ENCODE data around the gene R3HDM4.
"Not testable (repeated sequence)": the region's sequence is repeated elsewhere in the genome, so short reads cannot be mapped to it uniquely, and the experiment has no call there.

R3HDM4 gene

GRCh38 chr19:890831-891230, 22.2 kb downstream of the R3HDM4 start:
- no peak for DNase-seq (ENCODE audit: low spot score)

- no peak for DNase-seq (ENCODE audit: low spot score)
Measured at GRCh38 chr19:889662-890295, 23.2 kb downstream of the R3HDM4 start.

GRCh38 chr19:888581-889385, 24.2 kb downstream of the R3HDM4 start:
- DNase-seq (ENCODE audit: low spot score): no peak

- no peak for DNase-seq (ENCODE audit: low spot score)
Measured at GRCh38 chr19:887599-887998, 25.4 kb downstream of the R3HDM4 start.

GRCh38 chr19:887072-887471, 25.9 kb downstream of the R3HDM4 start:
- DNase-seq (ENCODE audit: low spot score): no peak

GRCh38 chr19:885536-886224, 27.3 kb downstream of the R3HDM4 start:
- DNase-seq (ENCODE audit: low spot score): no peak

GRCh38 chr19:884420-885211, 28.4 kb downstream of the R3HDM4 start:
- no peak for DNase-seq (ENCODE audit: low spot score)

GRCh38 chr19:883661-884211, 29.3 kb downstream of the R3HDM4 start:
- DNase-seq (ENCODE audit: low spot score): no peak

- DNase-seq (ENCODE audit: low spot score): no peak
Measured at GRCh38 chr19:882871-883497, 30.0 kb downstream of the R3HDM4 start.

- DNase-seq (ENCODE audit: low spot score): no peak
Measured at GRCh38 chr19:881385-882071, 31.5 kb downstream of the R3HDM4 start.

GRCh38 chr19:879711-880438, 33.1 kb downstream of the R3HDM4 start:
- no peak for DNase-seq (ENCODE audit: low spot score)

- DNase-seq (ENCODE audit: low spot score): not testable (repeated sequence)
Measured at GRCh38 chr19:878751-879561, 34.1 kb downstream of the R3HDM4 start.

- not testable (repeated sequence) for DNase-seq (ENCODE audit: low spot score)
Measured at GRCh38 chr19:877992-878660, 34.9 kb downstream of the R3HDM4 start.

GRCh38 chr19:876780-877314, 36.2 kb downstream of the R3HDM4 start:
- no peak for DNase-seq (ENCODE audit: low spot score)

- DNase-seq (ENCODE audit: low spot score): no peak
Measured at GRCh38 chr19:876089-876488, 36.9 kb downstream of the R3HDM4 start.

GRCh38 chr19:875265-875879, 37.6 kb downstream of the R3HDM4 start:
- no peak for DNase-seq (ENCODE audit: low spot score)

GRCh38 chr19:873561-874041, 39.4 kb downstream of the R3HDM4 start:
- no peak for DNase-seq (ENCODE audit: low spot score)

GRCh38 chr19:873084-873483, 39.9 kb downstream of the R3HDM4 start:
- no peak for DNase-seq (ENCODE audit: low spot score)
